Transverse colon (tissue), 4 donors: ENCODE data around the gene GIMD1. TPM values are rescaled to one million over a fixed set of nuclear protein-coding genes. Genes with fewer than 3 reads are reported as not detected.

Source experiments
- DNase-seq: peaks from one replicate; pipeline ENCODE4 v3.0.0-alpha.2; 2019
- H3K27ac ChIP-seq, 4 donors: fragments of 200-600 bp; sonication (generic); 2 replicates each; pipeline ENCODE4 v1.5.1; 2016 to 2018; ENCODE audit warnings: inconsistent platforms in 4 of 4
- H3K27me3 ChIP-seq: fragments of 200-600 bp; sonication (generic); 2 replicates; pipeline ENCODE4 v1.5.1; 2017; ENCODE audit warnings: inconsistent platforms
- H3K36me3 ChIP-seq, 4 donors: fragments of 200-600 bp; sonication (generic); 2 replicates each; pipeline ENCODE4 v1.5.1; 2017 to 2019; ENCODE audit warnings: inconsistent platforms in 4 of 4
- H3K4me1 ChIP-seq, 4 donors: fragments of 200-600 bp; sonication (generic); 2 replicates each; pipeline ENCODE4 v1.5.1; 2017 to 2020; ENCODE audit warnings: inconsistent platforms in 4 of 4
- H3K4me3 ChIP-seq, 4 donors: fragments of 200-600 bp; sonication (generic); 1 replicate in 1 of 4; 2 replicates in 3 of 4; pipeline versions ENCODE4 v1.5.1 to v1.6.1; 2017 to 2019; ENCODE audit warnings: inconsistent platforms in 4 of 4
- H3K9me3 ChIP-seq, 2 donors: fragments of 200-600 bp; sonication (generic); 2 replicates each; pipeline ENCODE4 v1.5.1; 2017 to 2019; ENCODE audit warnings: inconsistent platforms in 2 of 2
- CTCF ChIP-seq, 5 experiments: fragments of 200-600 bp in 3 of 5; fragments of 450-650 bp in 2 of 5; sonication (generic) in 3 of 5; IDR thresholded peaks; 1 replicate in 2 of 5; 2 replicates in 3 of 5; pipeline ENCODE4 v1.5.1; 2016 to 2017; ENCODE audit warnings: antibody characterized with exemption in 5 of 5, inconsistent platforms in 3 of 5, mild to moderate bottlenecking in 2 of 5, moderate library complexity in 1 of 5
- EP300 ChIP-seq: sonication (generic); formaldehyde crosslinking; IDR thresholded peaks from one replicate; pipeline ENCODE4 v1.6.1; 2017; ENCODE audit warnings: antibody characterized with exemption, low read depth
- POLR2A ChIP-seq: fragments of 450-650 bp; IDR thresholded peaks from one replicate; pipeline ENCODE4 v1.6.1; 2016; ENCODE audit warnings: antibody characterized with exemption, mild to moderate bottlenecking, moderate library complexity
- POLR2AphosphoS5 ChIP-seq, 3 donors: sonication (generic); formaldehyde crosslinking; IDR thresholded peaks; one replicate each; pipeline ENCODE4 v1.6.1; 2016; ENCODE audit warnings: antibody characterized with exemption in 3 of 3
- WGBS, 2 donors: methylation state at CpG; one replicate each; pipeline ENCODE4 v1.1.5; 2018; ENCODE audit warnings: low coverage in 1 of 2; 5-methylcytosine and 5-hydroxymethylcytosine counted together
- in situ Hi-C, 4 donors: fragments of 200-750 bp; cut with MboI; loops; one replicate each; pipeline versions ENCODE4 v1.15.0 to v1.15.1; 2017; ENCODE audit warnings: low sequenced_read_pairs in 3 of 4, low pct_ligation_motif_present in 1 of 4, low pct_unique_long_range_greater_than_20kb in 1 of 4
- intact Hi-C: fragments of 100-400 bp; cut with DNase I; formaldehyde crosslinking; loops from one replicate; pipeline ENCODE4 v1.15.1; 2023; ENCODE audit warnings: low total_unique reads
- total RNA-seq, 4 donors: library from RNA; depleted of rRNA; stranded (reverse); fragments of >200 nt; gene quantifications; one replicate each; pipeline ENCODE4 v1.1.0, GENCODE V29; 2016

GIMD1 gene
- total RNA-seq, 4 donors from 2014 or later: not detected

GRCh38 chr4:106320235-106320634 lies 48.3 kb downstream of the GIMD1 start:
- in situ Hi-C loops (no loop called here), intact Hi-C loops (no loop called here)
- H3K36me3 ChIP-seq: peaks cover 0 to 5% (median 2%) of the 10 kb centered on the region in 4 donors
- WGBS, 2 donors: 93 to 96% methylated on average over 1 of the region's 1 CpG
- H3K4me3 ChIP-seq: no peak overlapping the region
- no peak overlapping the region for H3K27ac ChIP-seq
- TF ChIP-seq EP300: no peak
- TF ChIP-seq POLR2AphosphoS5 (IDR thresholded peaks at IDR 0.05): no peak
- no peak for TF ChIP-seq POLR2A
- TF ChIP-seq CTCF (IDR thresholded peaks at IDR 0.05): no peak
- DNase-seq: no peak
- H3K27me3 ChIP-seq: no peaks in the 10 kb centered on the region
- no peaks in the 10 kb centered on the region for H3K9me3 ChIP-seq
- peaks cover 11 to 33% (median 13%) of the 10 kb centered on the region in 4 donors for H3K4me1 ChIP-seq

- Histone ChIP-seq H3K27ac (no peak overlapping the region), H3K4me3 (no peak overlapping the region), H3K4me1 (peaks cover 18 to 47% (median 20%) of the 10 kb centered on the region in 4 donors), H3K36me3 (no peaks in the 10 kb centered on the region), H3K27me3 (no peaks in the 10 kb centered on the region), H3K9me3 (no peaks in the 10 kb centered on the region)
- no peak for TF ChIP-seq POLR2AphosphoS5 (IDR thresholded peaks at IDR 0.05)
- no peak for DNase-seq
- in situ Hi-C loops (no loop called here), intact Hi-C loops (no loop called here)
Observed at GRCh38 chr4:106318511-106318910, 50.1 kb downstream of the GIMD1 start.

DNA sequence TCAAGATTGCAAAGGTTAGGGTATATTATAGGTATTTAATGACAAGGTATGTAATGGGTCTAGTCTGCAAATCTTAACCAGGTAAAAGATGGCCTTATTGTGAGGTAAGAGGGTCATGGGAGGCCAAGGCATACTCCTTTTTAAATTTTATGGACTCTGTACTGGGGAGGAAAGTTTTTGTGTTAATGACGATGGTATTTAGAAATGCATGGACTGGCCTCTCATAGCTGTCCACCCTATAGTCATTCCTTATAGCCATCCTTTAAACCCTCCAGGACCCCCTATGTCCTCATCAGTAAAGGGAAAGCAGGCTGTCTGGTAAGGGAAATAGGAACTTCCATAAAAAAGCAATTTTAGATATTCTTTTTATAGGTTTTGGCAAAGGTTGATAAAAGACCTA lies 50.8 kb downstream of the GIMD1 start:
- no peaks in the 10 kb centered on the region for H3K9me3 ChIP-seq
- intact Hi-C loops (no loop called here), in situ Hi-C loops (no loop called here)
- H3K27me3 ChIP-seq: no peaks in the 10 kb centered on the region
- H3K36me3 ChIP-seq: no peaks in the 10 kb centered on the region
- H3K27ac ChIP-seq: peak overlapping the region in 1 of 4 donors; percentile 99
- TF ChIP-seq CTCF (IDR thresholded peaks at IDR 0.05) (no peak), POLR2A (no peak), POLR2AphosphoS5 (IDR thresholded peaks at IDR 0.05) (no peak), EP300 (no peak)
- DNase-seq: no peak
- H3K4me1 ChIP-seq: peaks cover 18 to 47% (median 20%) of the 10 kb centered on the region in 4 donors
- H3K4me3 ChIP-seq: peak overlapping the region in 1 of 4 donors; percentile 100
- WGBS, 2 donors: 88% methylated on average over 1 of the region's 1 CpG; no CpG with 5 or more reads in 1 of the 2 donors

DNA sequence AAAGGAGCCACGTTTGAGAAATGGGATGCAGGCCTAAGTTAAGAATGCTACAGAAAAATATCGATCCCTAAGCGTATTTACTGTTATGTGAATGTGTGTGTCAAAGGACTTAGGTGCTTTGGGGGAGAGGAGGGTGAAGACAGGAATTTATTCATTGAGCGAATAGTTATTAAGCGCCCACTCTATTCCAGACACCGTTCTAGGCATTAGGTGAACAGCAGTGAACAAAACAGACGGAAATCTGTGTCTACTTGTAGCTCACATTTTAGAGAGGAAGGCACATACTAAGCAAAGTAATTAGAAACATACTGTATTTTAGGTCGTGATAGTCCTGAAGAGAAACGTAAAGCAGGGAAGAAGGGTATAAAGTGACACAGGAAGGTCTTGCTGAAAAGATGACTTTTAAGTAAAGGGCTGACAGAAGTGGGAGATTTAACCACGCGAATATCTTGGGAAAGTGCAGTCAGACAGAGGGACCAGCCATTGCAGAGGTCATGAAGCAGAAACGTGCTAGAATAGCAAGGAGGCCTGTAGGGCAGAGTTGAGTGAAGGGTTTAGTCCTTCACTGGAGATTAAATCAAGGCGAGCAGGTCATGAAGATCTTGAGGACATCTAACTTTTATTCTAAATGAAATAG lies 51.7 kb downstream of the GIMD1 start:
- in situ Hi-C loops (no loop called here), intact Hi-C loops (no loop called here)
- Histone ChIP-seq H3K36me3 (no peaks in the 10 kb centered on the region), H3K27me3 (no peaks in the 10 kb centered on the region), H3K4me1 (peaks cover 18 to 45% (median 20%) of the 10 kb centered on the region in 4 donors), H3K9me3 (no peaks in the 10 kb centered on the region), H3K27ac (peak overlapping the region; percentile 89 to 99 (median 94)), H3K4me3 (peak overlapping the region; percentile 58 to 100 (median 80))
- DNase-seq: no peak
- 2 to 4% methylated on average over 11 to 13 of the region's 13 CpGs for WGBS, 2 donors
- no peak for TF ChIP-seq CTCF (IDR thresholded peaks at IDR 0.05)
- no peak for TF ChIP-seq EP300
- no peak for TF ChIP-seq POLR2A
- no peak for TF ChIP-seq POLR2AphosphoS5 (IDR thresholded peaks at IDR 0.05)
